ENCODE measurements around the gene S100A9.

DNA sequence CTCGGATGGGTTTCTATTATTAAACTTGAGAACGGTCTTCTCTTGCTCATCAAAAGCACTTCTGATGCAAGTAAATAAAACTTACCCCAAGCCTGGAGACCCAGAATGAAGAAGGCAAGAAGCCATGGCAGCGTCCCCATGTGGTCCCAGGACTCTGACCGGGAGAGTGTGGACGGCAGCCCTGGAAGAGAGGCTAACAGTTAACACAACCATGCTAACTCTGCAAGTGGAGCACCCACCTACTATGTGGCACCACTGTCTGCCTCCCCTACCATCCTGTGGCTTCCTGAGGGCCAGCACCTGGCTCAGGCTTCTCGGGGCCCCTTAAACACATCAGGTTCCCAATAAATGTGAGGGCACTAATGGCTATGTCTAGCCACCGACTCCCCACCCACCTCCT lies 47.1 kb upstream of the S100A9 start:
- TF ChIP-seq POLR2A (IDR thresholded peaks at IDR 0.05), result no peak
- no peak for TF ChIP-seq POLR2AphosphoS5 (IDR thresholded peaks at IDR 0.05)
